Keratinocyte (primary cell): ENCODE measurements around the gene ACAD10. TPM values are rescaled to one million over a fixed set of nuclear protein-coding genes. Genes with fewer than 3 reads are reported as not detected.

Experiments
- DNase-seq: peaks from one replicate; pipeline ENCODE4 v3.0.0-alpha.2; 2011; ENCODE audit warnings: low read depth, missing footprints, low spot score
- FAIRE-seq: peaks from 2 replicates; lab custom pipeline; 2011; peaks lifted over from hg19 to GRCh38; lab: Jason Lieb, UNC
- H2AFZ ChIP-seq: 2 replicates; pipeline ENCODE4 v1.6.0; 2012; ENCODE audit warnings: low read length, control low read depth, inconsistent platforms; ENCODE audit not compliant: control insufficient read depth
- H3K27ac ChIP-seq: 2 replicates; pipeline ENCODE4 v1.5.1; 2011; ENCODE audit warnings: low read length; ENCODE audit not compliant: control insufficient read depth, insufficient read depth
- H3K27me3 ChIP-seq: 3 replicates; pipeline ENCODE4 v1.6.0; 2011; ENCODE audit warnings: low read length; ENCODE audit not compliant: control insufficient read depth, insufficient read depth; ENCODE audit errors: extremely low read depth
- H3K36me3 ChIP-seq, 2 experiments: 2 replicates in 1 of 2; 3 replicates in 1 of 2; pipeline ENCODE4 v1.5.1; 2011; ENCODE audit warnings: low read length in 2 of 2, mild to moderate bottlenecking in 1 of 2; ENCODE audit not compliant: control insufficient read depth in 2 of 2, insufficient read depth in 2 of 2; ENCODE audit errors: extremely low read depth in 1 of 2
- H3K4me1 ChIP-seq: 3 replicates; pipeline ENCODE4 v1.5.1; 2011; ENCODE audit warnings: low read length; ENCODE audit not compliant: control insufficient read depth, insufficient read depth; ENCODE audit errors: extremely low read depth
- H3K4me2 ChIP-seq: 3 replicates; pipeline ENCODE4 v1.6.0; 2011; ENCODE audit warnings: low read depth, low read length; ENCODE audit not compliant: control insufficient read depth, insufficient read depth; ENCODE audit errors: extremely low read depth
- H3K4me3 ChIP-seq, 3 experiments: fragments of 200-600 bp in 1 of 3; sonication (generic) in 1 of 3; 2 replicates in 2 of 3; 3 replicates in 1 of 3; pipeline ENCODE4 v1.5.1; 2011 to 2016; ENCODE audit warnings: low read length in 3 of 3, mild to moderate bottlenecking in 3 of 3, control low read depth in 2 of 3, inconsistent platforms in 1 of 3, low read depth in 1 of 3, mixed read lengths in 1 of 3, mixed run types in 1 of 3, moderate library complexity in 1 of 3; ENCODE audit not compliant: control insufficient read depth in 2 of 3, insufficient read depth in 2 of 3; ENCODE audit errors: extremely low read depth in 1 of 3
- H3K79me2 ChIP-seq: 2 replicates; pipeline ENCODE4 v1.6.0; 2012; ENCODE audit warnings: low read length; ENCODE audit not compliant: control insufficient read depth, insufficient read depth
- H3K9ac ChIP-seq: 3 replicates; pipeline ENCODE4 v1.6.0; 2011; ENCODE audit warnings: low read length; ENCODE audit not compliant: control insufficient read depth, insufficient read depth; ENCODE audit errors: extremely low read depth
- H3K9me1 ChIP-seq: 3 replicates; pipeline ENCODE4 v1.6.0; 2011; ENCODE audit warnings: low read length; ENCODE audit not compliant: control insufficient read depth, insufficient read depth; ENCODE audit errors: extremely low read depth
- H3K9me3 ChIP-seq: 2 replicates; pipeline ENCODE4 v1.5.1; 2012; ENCODE audit warnings: low read depth, low read length; ENCODE audit not compliant: control insufficient read depth
- H4K20me1 ChIP-seq: 3 replicates; pipeline ENCODE4 v1.6.0; 2011; ENCODE audit warnings: low read length; ENCODE audit not compliant: control insufficient read depth, insufficient read depth; ENCODE audit errors: extremely low read depth
- CTCF ChIP-seq, 3 experiments: IDR thresholded peaks in 1 of 3; conservative IDR thresholded peaks in 1 of 3; optimal IDR thresholded peaks in 1 of 3; 2 replicates in 2 of 3; 3 replicates in 1 of 3; pipeline versions ENCODE3 to v1.5.1; 2011; ENCODE audit warnings: low read length in 3 of 3, mild to moderate bottlenecking in 3 of 3, moderate library complexity in 2 of 3, control low read depth in 1 of 3, inconsistent platforms in 1 of 3; ENCODE audit not compliant: insufficient read depth in 2 of 3; ENCODE audit errors: extremely low read depth in 1 of 3
- EZH2 ChIP-seq: IDR thresholded peaks from one replicate; pipeline ENCODE4 v1.6.1; 2012; ENCODE audit warnings: inconsistent platforms, mild to moderate bottlenecking, low read length, moderate library complexity
- dilution Hi-C: fragments of 300-500 bp; cut with MboI; formaldehyde crosslinking; loops from one replicate; pipeline ENCODE4 v1.7.0; 2020; ENCODE audit warnings: low sequenced_read_pairs; ENCODE audit not compliant: extremely low pct_ligation_motif_present
- polyA plus RNA-seq, 5 experiments: library from polyadenylated mRNA; depleted of rRNA in 3 of 5; stranded (reverse) in 3 of 5; stranded (forward) in 1 of 5; unstranded in 1 of 5; fragments of >200 nt; gene quantifications; 1 replicate in 1 of 5; 2 replicates in 3 of 5; 3 replicates in 1 of 5; pipeline versions ENCODE4 v1.2.1 to v1.2.3, GENCODE V29; 2011 to 2012; ENCODE audit warnings: missing spikeins in 2 of 5, low read depth in 1 of 5, low replicate concordance in 1 of 5

ACAD10 gene
- polyA plus RNA-seq, 1 donor (not counting 4 experiments of a cell fraction or from before 2014, with no cell fraction given), result 13.2 TPM

- no peak overlapping the region for H3K27ac ChIP-seq
These were observed 70.8 kb downstream of the ACAD10 start for GRCh38 chr12:111756681-111757080.

DNA sequence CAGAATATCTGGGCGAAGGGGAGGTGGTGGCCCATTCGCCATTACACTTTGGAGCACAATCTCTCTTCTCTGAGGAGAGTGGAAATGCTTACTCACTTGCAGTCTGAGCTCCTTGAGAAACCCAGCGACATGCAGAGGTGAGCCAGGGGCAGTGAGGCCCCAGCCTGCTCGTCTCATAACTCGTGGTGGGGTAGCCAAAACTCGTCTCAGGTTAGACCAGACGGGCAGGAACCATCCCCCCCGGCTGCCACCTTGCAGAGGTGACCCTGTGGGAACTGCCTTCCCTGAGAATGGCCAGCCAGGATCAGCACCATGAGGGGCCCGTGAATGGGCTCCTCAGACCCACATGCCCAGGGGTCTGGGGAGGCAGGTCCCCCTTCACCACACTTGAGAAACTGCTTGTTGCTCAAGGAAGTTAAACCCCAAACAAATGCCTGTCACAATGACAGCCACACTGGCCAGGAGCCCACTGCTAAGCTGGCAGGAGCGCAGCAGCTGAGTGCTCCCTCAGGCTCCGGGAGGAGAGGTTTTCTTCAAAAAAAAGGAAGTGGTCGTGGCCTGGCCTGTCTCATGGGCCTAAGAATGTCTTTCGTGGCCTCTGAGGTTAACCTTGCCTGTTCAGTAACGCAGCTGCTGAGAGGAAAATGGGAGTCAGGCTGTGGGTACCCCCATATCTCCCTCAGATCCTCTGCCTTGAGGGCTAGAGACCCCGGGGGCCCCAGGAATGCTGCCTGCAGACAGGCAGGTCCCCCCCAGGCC, 71.7 kb downstream of the ACAD10 start:
- DNase-seq, result no peak
- peak overlapping the region; percentile 33 for H3K9ac ChIP-seq
- no peaks in the 10 kb centered on the region for H3K79me2 ChIP-seq
- no peak overlapping the region for H3K4me3 ChIP-seq
- no peaks in the 10 kb centered on the region for H3K36me3 ChIP-seq
- H3K4me1 ChIP-seq, result peaks cover 15% of the 10 kb centered on the region
- H3K9me1 ChIP-seq, result peaks cover 2% of the 10 kb centered on the region
- no peaks in the 10 kb centered on the region for H3K27me3 ChIP-seq
- dilution Hi-C loops, result no loop called here
- H3K4me2 ChIP-seq, result peak overlapping the region; percentile 70
- H4K20me1 ChIP-seq, result no peaks in the 10 kb centered on the region
- peak overlapping the region; percentile 43 for H3K27ac ChIP-seq
- no peaks in the 10 kb centered on the region for H3K9me3 ChIP-seq
- FAIRE-seq, result no peak
- TF ChIP-seq CTCF (optimal IDR thresholded peaks at IDR 0.05 in 1 of 3, IDR thresholded peaks at IDR 0.05 in 1 of 3, conservative IDR thresholded peaks at IDR 0.05 in 1 of 3; ENCODE audit: extremely low read depth in 1 of 3, insufficient read depth in 2 of 3, low read length in 3 of 3), result no peak
- TF ChIP-seq EZH2, result no peak
- peak overlapping the region; percentile 84 for H2AFZ ChIP-seq

More at GRCh38 chr12:111756681-111757080, 70.8 kb downstream of the ACAD10 start:
- H3K36me3 ChIP-seq, result no peaks in the 10 kb centered on the region
- H4K20me1 ChIP-seq, result no peaks in the 10 kb centered on the region
- no peak overlapping the region for H3K4me3 ChIP-seq
- H3K4me2 ChIP-seq, result no peak overlapping the region
- H3K9ac ChIP-seq, result no peak overlapping the region
- no peaks in the 10 kb centered on the region for H3K9me3 ChIP-seq
- TF ChIP-seq EZH2 (no peak), CTCF (optimal IDR thresholded peaks at IDR 0.05 in 1 of 3, IDR thresholded peaks at IDR 0.05 in 1 of 3, conservative IDR thresholded peaks at IDR 0.05 in 1 of 3; ENCODE audit: extremely low read depth in 1 of 3, insufficient read depth in 2 of 3, low read length in 3 of 3) (no peak)
- no peak overlapping the region for H2AFZ ChIP-seq
- H3K4me1 ChIP-seq, result peaks cover 15% of the 10 kb centered on the region
- no peak for FAIRE-seq
- peaks cover 2% of the 10 kb centered on the region for H3K9me1 ChIP-seq
- DNase-seq, result no peak
- dilution Hi-C loops, result no loop called here
- no peaks in the 10 kb centered on the region for H3K27me3 ChIP-seq
- no peaks in the 10 kb centered on the region for H3K79me2 ChIP-seq
